HepG2 (cell line): ENCODE data around the gene MAMSTR. TPM values are rescaled to one million over a fixed set of nuclear protein-coding genes. Genes with fewer than 3 reads are reported as not detected.
A peak's percentile ranks its signal among the peaks of the same experiment; 100 is the strongest.

Experiments
- FLYWCH1 ChIP-seq: sonication (generic); formaldehyde crosslinking; IDR thresholded peaks from 2 replicates; pipeline ENCODE4 v1.8.1; 2023; ENCODE audit warnings: mild to moderate bottlenecking, missing genetic modification reagents
- KAT8 ChIP-seq: IDR thresholded peaks from 2 replicates; pipeline ENCODE4 v1.6.1; 2016; ENCODE audit warnings: missing genetic modification reagents, missing compliant biosample characterization
- MIXL1 ChIP-seq: IDR thresholded peaks from 2 replicates; pipeline ENCODE4 v1.6.1; 2016
- NR3C1 ChIP-seq: sonication (generic); formaldehyde crosslinking; IDR thresholded peaks from 2 replicates; pipeline ENCODE4 v1.4.0; 2020; ENCODE audit warnings: missing genetic modification reagents
- PAX8 ChIP-seq: sonication (generic); formaldehyde crosslinking; IDR thresholded peaks from 2 replicates; pipeline ENCODE4 v1.8.0; 2022; ENCODE audit warnings: mild to moderate bottlenecking, missing genetic modification reagents, borderline replicate concordance
- RXRA ChIP-seq: sonication (generic); formaldehyde crosslinking; IDR thresholded peaks from 2 replicates; pipeline ENCODE4 v1.5.1; 2020; ENCODE audit warnings: missing genetic modification reagents
- SIX4 ChIP-seq: sonication (generic); formaldehyde crosslinking; IDR thresholded peaks from 2 replicates; pipeline ENCODE4 v1.4.0; 2020; ENCODE audit warnings: missing genetic modification reagents
- TEAD2 ChIP-seq: sonication (generic); formaldehyde crosslinking; IDR thresholded peaks from 2 replicates; pipeline ENCODE4 v1.9.0; 2021; ENCODE audit warnings: missing genetic modification reagents
- ZNF12 ChIP-seq: sonication (generic); formaldehyde crosslinking; IDR thresholded peaks from 2 replicates; pipeline ENCODE4 v1.5.0; 2020; ENCODE audit warnings: missing genetic modification reagents
- ZNF777 ChIP-seq: sonication (generic); formaldehyde crosslinking; IDR thresholded peaks from 2 replicates; pipeline ENCODE4 v1.4.0; 2020; ENCODE audit warnings: missing genetic modification reagents
- ZSCAN21 ChIP-seq: sonication (generic); formaldehyde crosslinking; IDR thresholded peaks from 2 replicates; pipeline ENCODE4 v1.8.0; 2022; ENCODE audit warnings: mild to moderate bottlenecking, missing genetic modification reagents, moderate library complexity, borderline replicate concordance
- polyA plus RNA-seq, 8 experiments: library from polyadenylated mRNA; depleted of rRNA in 3 of 8; stranded (reverse) in 7 of 8; unstranded in 1 of 8; fragments of >200 nt; fragmentation: Illumina TruSeq in 4 of 8; extraction: Trizol in 4 of 8; gene quantifications; 2 replicates each; pipeline versions ENCODE4 v1.2.1 to v1.2.3, GENCODE V29; 2011 to 2016; ENCODE audit warnings: low read depth in 4 of 8, missing spikeins in 1 of 8, mixed read lengths in 1 of 8; ENCODE audit not compliant: insufficient read depth in 1 of 8
- total RNA-seq, 5 experiments: library from RNA; depleted of rRNA; stranded (reverse); fragments of >200 nt; fragmentation: Illumina TruSeq; extraction: Trizol; gene quantifications; 2 replicates each; pipeline ENCODE4 v1.2.3, GENCODE V29; 2016; ENCODE audit warnings: low read depth in 1 of 5
- TF ChIP-seq, protein P1 (sequence below): sonication (generic); formaldehyde crosslinking; IDR thresholded peaks from 2 replicates; pipeline ENCODE4 v1.5.0; 2020; ENCODE audit warnings: mild to moderate bottlenecking, missing genetic modification reagents
- TF ChIP-seq, protein P2 (sequence below): sonication (generic); formaldehyde crosslinking; conservative IDR thresholded peaks from 2 replicates; pipeline ENCODE4 v1.4.0; 2020; ENCODE audit warnings: missing genetic modification reagents
- TF ChIP-seq, protein P3 (sequence below): sonication (generic); formaldehyde crosslinking; IDR thresholded peaks from one replicate; pipeline ENCODE4 v1.5.1; 2020; ENCODE audit warnings: mild to moderate bottlenecking, missing genetic modification reagents; ENCODE audit errors: not compliant biosample characterization
- TF ChIP-seq, protein P4 (sequence below): IDR thresholded peaks from 2 replicates; pipeline ENCODE4 v1.6.1; 2016; ENCODE audit warnings: missing compliant biosample characterization, missing genetic modification reagents, borderline replicate concordance

MAMSTR gene
- total and polyA plus RNA-seq, 2 of the 13 experiments (the other 11 are each of a cell fraction or from before 2014, with no cell fraction given) = 2.2 to 2.4 TPM

DNA sequence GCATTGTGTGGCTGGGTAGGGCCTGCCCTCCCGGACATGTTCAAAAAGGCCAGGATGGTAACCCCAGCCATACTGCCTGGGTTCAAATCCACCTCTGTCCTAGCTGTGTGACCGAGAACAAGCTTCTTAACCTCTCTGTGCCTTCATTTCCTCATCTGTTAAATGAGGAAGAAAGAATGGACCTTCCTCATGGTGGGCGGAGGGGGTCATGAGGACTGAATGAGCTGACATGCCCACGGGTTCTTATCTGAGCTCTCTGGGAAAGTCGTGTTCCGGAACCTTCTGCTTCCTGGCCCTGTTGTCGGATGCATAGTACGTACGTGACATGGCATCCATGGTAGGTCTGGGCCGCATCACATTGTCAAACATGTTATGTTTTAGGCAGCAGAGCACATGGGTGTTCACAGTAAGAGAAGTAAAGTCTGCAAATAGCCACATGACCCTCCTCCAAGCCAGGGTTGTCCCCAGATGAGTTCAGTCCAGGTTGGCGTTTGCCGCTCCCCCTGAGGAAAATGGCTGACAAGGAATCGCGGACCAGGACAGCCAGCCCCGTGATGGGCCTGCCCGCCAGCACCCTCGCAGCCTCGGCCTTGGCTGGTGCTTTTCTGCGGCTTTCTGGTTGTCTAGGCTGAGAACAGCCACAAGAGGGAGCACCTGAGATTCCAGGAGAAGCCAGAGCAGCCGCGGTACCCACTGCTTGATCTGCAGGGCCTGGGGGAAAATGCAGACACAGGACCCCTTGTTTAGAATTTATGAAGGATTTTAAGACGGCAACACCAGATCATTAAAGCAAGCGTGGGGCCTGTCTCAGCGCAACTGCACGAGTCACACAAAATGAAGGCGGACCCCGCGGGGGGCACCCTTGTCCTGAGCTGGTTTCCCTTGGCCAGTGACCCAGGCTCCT, 44.4 kb downstream of the MAMSTR start (continued):
- TF ChIP-seq, protein P1, sequence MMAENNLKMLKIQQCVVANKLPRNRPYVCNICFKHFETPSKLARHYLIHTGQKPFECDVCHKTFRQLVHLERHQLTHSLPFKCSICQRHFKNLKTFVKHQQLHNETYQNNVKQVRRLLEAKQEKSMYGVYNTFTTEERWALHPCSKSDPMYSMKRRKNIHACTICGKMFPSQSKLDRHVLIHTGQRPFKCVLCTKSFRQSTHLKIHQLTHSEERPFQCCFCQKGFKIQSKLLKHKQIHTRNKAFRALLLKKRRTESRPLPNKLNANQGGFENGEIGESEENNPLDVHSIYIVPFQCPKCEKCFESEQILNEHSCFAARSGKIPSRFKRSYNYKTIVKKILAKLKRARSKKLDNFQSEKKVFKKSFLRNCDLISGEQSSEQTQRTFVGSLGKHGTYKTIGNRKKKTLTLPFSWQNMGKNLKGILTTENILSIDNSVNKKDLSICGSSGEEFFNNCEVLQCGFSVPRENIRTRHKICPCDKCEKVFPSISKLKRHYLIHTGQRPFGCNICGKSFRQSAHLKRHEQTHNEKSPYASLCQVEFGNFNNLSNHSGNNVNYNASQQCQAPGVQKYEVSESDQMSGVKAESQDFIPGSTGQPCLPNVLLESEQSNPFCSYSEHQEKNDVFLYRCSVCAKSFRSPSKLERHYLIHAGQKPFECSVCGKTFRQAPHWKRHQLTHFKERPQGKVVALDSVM = 0 out of 2 replicates have a peak, but pooled peaks have one; percentile 40
- TF ChIP-seq KAT8 (CRISPR knock-in tag) (0 out of 2 replicates have a peak, but pooled peaks have one; percentile 51), NR3C1 (CRISPR knock-in tag) (no peak), ZSCAN21 (CRISPR knock-in tag) (no peak; the same call in 1 of the 2 replicates), PAX8 (CRISPR knock-in tag) (no peak), ZNF12 (CRISPR knock-in tag) (0 out of 2 replicates have a peak, but pooled peaks have one; percentile 17), TEAD2 (CRISPR knock-in tag) (no peak), FLYWCH1 (CRISPR knock-in tag) (no peak), RXRA (CRISPR knock-in tag) (no peak; the same call in 1 of the 2 replicates), MIXL1 (CRISPR knock-in tag) (no peak; the same call in 1 of the 2 replicates), ZNF777 (CRISPR knock-in tag) (no peak), SIX4 (no peak)
- TF ChIP-seq, protein P2, sequence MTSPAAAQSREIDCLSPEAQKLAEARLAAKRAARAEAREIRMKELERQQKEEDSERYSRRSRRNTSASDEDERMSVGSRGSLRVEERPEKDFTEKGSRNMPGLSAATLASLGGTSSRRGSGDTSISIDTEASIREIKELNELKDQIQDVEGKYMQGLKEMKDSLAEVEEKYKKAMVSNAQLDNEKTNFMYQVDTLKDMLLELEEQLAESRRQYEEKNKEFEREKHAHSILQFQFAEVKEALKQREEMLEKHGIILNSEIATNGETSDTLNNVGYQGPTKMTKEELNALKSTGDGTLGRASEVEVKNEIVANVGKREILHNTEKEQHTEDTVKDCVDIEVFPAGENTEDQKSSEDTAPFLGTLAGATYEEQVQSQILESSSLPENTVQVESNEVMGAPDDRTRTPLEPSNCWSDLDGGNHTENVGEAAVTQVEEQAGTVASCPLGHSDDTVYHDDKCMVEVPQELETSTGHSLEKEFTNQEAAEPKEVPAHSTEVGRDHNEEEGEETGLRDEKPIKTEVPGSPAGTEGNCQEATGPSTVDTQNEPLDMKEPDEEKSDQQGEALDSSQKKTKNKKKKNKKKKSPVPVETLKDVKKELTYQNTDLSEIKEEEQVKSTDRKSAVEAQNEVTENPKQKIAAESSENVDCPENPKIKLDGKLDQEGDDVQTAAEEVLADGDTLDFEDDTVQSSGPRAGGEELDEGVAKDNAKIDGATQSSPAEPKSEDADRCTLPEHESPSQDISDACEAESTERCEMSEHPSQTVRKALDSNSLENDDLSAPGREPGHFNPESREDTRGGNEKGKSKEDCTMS (CRISPR knock-in tag) = no peak
- TF ChIP-seq, protein P3, sequence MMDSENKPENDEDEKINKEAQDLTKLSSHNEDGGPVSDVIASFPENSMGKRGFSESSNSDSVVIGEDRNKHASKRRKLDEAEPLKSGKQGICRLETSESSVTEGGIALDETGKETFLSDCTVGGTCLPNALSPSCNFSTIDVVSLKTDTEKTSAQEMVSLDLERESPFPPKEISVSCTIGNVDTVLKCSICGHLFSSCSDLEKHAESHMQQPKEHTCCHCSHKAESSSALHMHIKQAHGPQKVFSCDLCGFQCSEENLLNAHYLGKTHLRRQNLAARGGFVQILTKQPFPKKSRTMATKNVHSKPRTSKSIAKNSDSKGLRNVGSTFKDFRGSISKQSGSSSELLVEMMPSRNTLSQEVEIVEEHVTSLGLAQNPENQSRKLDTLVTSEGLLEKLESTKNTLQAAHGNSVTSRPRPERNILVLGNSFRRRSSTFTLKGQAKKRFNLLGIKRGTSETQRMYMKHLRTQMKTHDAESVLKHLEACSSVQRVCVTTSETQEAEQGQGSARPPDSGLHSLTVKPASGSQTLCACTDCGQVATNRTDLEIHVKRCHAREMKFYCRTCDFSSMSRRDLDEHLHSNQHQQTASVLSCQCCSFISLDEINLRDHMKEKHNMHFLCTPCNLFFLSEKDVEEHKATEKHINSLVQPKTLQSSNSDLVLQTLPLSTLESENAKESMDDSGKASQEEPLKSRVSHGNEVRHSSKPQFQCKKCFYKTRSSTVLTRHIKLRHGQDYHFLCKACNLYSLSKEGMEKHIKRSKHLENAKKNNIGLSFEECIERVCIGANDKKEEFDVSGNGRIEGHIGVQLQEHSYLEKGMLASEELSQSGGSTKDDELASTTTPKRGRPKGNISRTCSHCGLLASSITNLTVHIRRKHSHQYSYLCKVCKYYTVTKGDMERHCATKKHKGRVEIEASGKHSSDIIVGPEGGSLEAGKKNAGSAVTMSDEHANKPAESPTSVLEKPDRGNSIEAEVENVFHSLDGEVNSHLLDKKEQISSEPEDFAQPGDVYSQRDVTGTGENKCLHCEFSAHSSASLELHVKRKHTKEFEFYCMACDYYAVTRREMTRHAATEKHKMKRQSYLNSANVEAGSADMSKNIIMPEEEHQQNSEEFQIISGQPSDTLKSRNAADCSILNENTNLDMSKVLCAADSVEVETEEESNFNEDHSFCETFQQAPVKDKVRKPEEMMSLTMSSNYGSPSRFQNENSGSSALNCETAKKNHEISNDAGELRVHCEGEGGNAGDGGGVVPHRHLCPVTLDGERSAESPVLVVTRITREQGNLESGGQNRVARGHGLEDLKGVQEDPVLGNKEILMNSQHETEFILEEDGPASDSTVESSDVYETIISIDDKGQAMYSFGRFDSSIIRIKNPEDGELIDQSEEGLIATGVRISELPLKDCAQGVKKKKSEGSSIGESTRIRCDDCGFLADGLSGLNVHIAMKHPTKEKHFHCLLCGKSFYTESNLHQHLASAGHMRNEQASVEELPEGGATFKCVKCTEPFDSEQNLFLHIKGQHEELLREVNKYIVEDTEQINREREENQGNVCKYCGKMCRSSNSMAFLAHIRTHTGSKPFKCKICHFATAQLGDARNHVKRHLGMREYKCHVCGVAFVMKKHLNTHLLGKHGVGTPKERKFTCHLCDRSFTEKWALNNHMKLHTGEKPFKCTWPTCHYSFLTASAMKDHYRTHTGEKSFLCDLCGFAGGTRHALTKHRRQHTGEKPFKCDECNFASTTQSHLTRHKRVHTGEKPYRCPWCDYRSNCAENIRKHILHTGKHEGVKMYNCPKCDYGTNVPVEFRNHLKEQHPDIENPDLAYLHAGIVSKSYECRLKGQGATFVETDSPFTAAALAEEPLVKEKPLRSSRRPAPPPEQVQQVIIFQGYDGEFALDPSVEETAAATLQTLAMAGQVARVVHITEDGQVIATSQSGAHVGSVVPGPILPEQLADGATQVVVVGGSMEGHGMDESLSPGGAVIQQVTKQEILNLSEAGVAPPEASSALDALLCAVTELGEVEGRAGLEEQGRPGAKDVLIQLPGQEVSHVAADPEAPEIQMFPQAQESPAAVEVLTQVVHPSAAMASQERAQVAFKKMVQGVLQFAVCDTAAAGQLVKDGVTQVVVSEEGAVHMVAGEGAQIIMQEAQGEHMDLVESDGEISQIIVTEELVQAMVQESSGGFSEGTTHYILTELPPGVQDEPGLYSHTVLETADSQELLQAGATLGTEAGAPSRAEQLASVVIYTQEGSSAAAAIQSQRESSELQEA = no peak
- TF ChIP-seq, protein P4, sequence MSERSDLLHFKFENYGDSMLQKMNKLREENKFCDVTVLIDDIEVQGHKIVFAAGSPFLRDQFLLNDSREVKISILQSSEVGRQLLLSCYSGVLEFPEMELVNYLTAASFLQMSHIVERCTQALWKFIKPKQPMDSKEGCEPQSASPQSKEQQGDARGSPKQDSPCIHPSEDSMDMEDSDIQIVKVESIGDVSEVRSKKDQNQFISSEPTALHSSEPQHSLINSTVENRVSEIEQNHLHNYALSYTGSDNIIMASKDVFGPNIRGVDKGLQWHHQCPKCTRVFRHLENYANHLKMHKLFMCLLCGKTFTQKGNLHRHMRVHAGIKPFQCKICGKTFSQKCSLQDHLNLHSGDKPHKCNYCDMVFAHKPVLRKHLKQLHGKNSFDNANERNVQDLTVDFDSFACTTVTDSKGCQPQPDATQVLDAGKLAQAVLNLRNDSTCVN (CRISPR knock-in tag) = no peak
